Nephron (organoid): ENCODE data around the gene ATF7.
"Not testable (repeated sequence)": the region's sequence is repeated elsewhere in the genome, so short reads cannot be mapped to it uniquely, and the experiment has no call there.

Experiments
- H3K27ac Mint-ChIP-seq, 3 experiments: 2 replicates each; pipeline ENCODE4 v1.8.0; 2020; ENCODE audit warnings: mixed read lengths in 3 of 3, mild to moderate bottlenecking in 2 of 3, moderate library complexity in 1 of 3
- H3K27me3 Mint-ChIP-seq: 2 replicates; pipeline ENCODE4 v1.8.0; 2021; ENCODE audit warnings: low read depth, mild to moderate bottlenecking, moderate library complexity, mixed read lengths
- H3K36me3 Mint-ChIP-seq: 2 replicates; pipeline ENCODE4 v1.8.0; 2020; ENCODE audit warnings: low read depth, mixed read lengths
- H3K4me1 Mint-ChIP-seq: 2 replicates; pipeline ENCODE4 v1.8.0; 2020; ENCODE audit warnings: mixed read lengths
- H3K4me3 Mint-ChIP-seq, 3 experiments: 2 replicates each; pipeline ENCODE4 v1.8.0; 2020; ENCODE audit warnings: mild to moderate bottlenecking in 3 of 3, mixed read lengths in 3 of 3, moderate library complexity in 2 of 3
- H3K9me3 Mint-ChIP-seq: 2 replicates; pipeline ENCODE4 v1.8.0; 2020; ENCODE audit warnings: mixed read lengths
- CTCF ChIP-seq, 3 experiments: fragments of 200-600 bp; sonication (generic); IDR thresholded peaks; one replicate each; pipeline ENCODE4 v1.5.0; 2021; ENCODE audit warnings: antibody characterized with exemption in 3 of 3; ENCODE audit not compliant: unreplicated experiment in 3 of 3

ATF7 gene

GRCh38 chr12:53551889-53552291 is 74.3 kb downstream of the ATF7 start:
- Mint-ChIP-seq H3K27ac (peak overlapping the region in 2 of 3 experiments; percentile 36 to 62), H3K36me3 (peaks cover 33% of the 10 kb centered on the region), H3K9me3 (no peaks in the 10 kb centered on the region), H3K4me3 (no peak overlapping the region), H3K27me3 (no peaks in the 10 kb centered on the region), H3K4me1 (peaks cover 37% of the 10 kb centered on the region)
- no peak for TF ChIP-seq CTCF (IDR thresholded peaks at IDR 0.05; ENCODE audit: unreplicated experiment in 3 of 3)

GRCh38 chr12:53550595-53550994 is 75.6 kb downstream of the ATF7 start:
- Mint-ChIP-seq H3K27me3 (no peaks in the 10 kb centered on the region), H3K36me3 (peaks cover 33% of the 10 kb centered on the region), H3K27ac (no peak overlapping the region), H3K9me3 (no peaks in the 10 kb centered on the region), H3K4me3 (no peak overlapping the region), H3K4me1 (peaks cover 37% of the 10 kb centered on the region)
- no peak for TF ChIP-seq CTCF (IDR thresholded peaks at IDR 0.05; ENCODE audit: unreplicated experiment in 3 of 3)

GRCh38 chr12:53550131-53550530 is 76.1 kb downstream of the ATF7 start:
- not testable (repeated sequence) for H3K4me3 Mint-ChIP-seq, H3K9me3 Mint-ChIP-seq, H3K27ac Mint-ChIP-seq, H3K27me3 Mint-ChIP-seq
- Mint-ChIP-seq H3K4me1 (peaks cover 37% of the 10 kb centered on the region), H3K36me3 (peaks cover 33% of the 10 kb centered on the region)

- not testable (repeated sequence) for H3K9me3 Mint-ChIP-seq, H3K4me3 Mint-ChIP-seq, H3K27ac Mint-ChIP-seq, H3K27me3 Mint-ChIP-seq
- Mint-ChIP-seq H3K36me3 (peaks cover 36% of the 10 kb centered on the region), H3K4me1 (peaks cover 36% of the 10 kb centered on the region)
Observed at GRCh38 chr12:53548354-53548753, 77.8 kb downstream of the ATF7 start.

DNA sequence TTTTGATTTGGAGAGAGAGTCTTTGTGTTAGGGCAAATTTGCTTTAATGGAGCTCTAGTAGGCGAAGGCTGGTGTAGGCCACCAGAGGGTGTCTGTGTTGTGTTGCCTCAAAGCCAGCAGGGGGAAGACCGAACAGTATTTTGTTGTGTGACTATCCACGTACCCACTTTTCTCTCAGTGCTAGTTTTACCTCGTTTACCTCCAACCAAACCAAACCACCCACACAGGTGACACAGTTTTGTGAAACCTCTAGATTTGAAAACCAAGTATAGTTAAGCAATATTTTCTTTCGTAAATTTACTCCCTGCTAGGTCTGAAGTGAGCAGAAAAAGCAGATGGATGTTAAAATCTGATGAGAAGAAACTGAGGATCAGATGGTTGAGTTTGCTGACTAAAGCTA is 82.6 kb downstream of the ATF7 start:
- Mint-ChIP-seq H3K27ac (peak overlapping the region; percentile 54 to 95 (median 85)), H3K4me1 (peaks cover 4% of the 10 kb centered on the region), H3K36me3 (peaks cover 34% of the 10 kb centered on the region), H3K9me3 (no peaks in the 10 kb centered on the region), H3K4me3 (no peak overlapping the region), H3K27me3 (no peaks in the 10 kb centered on the region)
- peak; percentile 90 to 96 (median 91) for TF ChIP-seq CTCF (IDR thresholded peaks at IDR 0.05; ENCODE audit: unreplicated experiment in 3 of 3)

- no peak for TF ChIP-seq CTCF (IDR thresholded peaks at IDR 0.05; ENCODE audit: unreplicated experiment in 3 of 3)
- H3K9me3 Mint-ChIP-seq = no peaks in the 10 kb centered on the region
- H3K27ac Mint-ChIP-seq = no peak overlapping the region
- H3K27me3 Mint-ChIP-seq = no peaks in the 10 kb centered on the region
- no peak overlapping the region for H3K4me3 Mint-ChIP-seq
- peaks cover 4% of the 10 kb centered on the region for H3K4me1 Mint-ChIP-seq
- peaks cover 54% of the 10 kb centered on the region for H3K36me3 Mint-ChIP-seq
Observed at GRCh38 chr12:53539526-53539925, 86.7 kb downstream of the ATF7 start.

DNA sequence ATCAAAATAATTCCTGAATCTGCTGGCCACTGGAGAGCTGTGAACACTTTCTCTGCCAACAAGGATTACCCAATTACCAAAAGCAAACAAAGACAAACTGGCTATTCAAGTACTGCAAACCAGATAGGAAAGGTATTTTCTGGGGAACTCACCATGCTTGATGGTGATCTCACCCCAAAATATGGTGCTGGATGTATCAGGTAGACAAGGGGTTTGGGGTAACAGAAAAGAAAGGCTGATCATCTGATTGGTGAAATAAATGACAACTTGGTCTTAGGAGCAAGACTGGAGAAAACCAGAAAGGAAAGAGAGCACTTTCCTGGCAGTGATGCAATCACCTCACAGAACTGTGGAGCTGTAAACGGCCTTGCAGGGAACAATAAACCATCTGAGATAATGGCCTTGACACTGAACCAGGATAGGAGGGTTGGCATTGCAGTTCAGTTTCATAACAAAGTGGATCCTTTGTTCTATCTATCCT is 87.9 kb downstream of the ATF7 start:
- Mint-ChIP-seq H3K4me1 (no peaks in the 10 kb centered on the region), H3K27me3 (no peaks in the 10 kb centered on the region), H3K4me3 (no peak overlapping the region), H3K36me3 (peaks cover 58% of the 10 kb centered on the region), H3K9me3 (no peaks in the 10 kb centered on the region), H3K27ac (no peak overlapping the region)
- no peak for TF ChIP-seq CTCF (IDR thresholded peaks at IDR 0.05; ENCODE audit: unreplicated experiment in 3 of 3)
